HG03025 (cell line): ENCODE measurements around the gene EPHB4.
"Not testable (repeated sequence)": the region's sequence is repeated elsewhere in the genome, so short reads cannot be mapped to it uniquely, and the experiment has no call there.

Experiments used
- ATAC-seq: cut with Tn5 transposase; IDR thresholded peaks from one replicate; pipeline ENCODE4 v1.9.1; 2021; ENCODE audit warnings: mild to moderate bottlenecking, moderate library complexity; ENCODE audit not compliant: unreplicated experiment, low FRiP score

The EPHB4 gene

GRCh38 chr7:100854899-100855298 lies 27.6 kb upstream of the EPHB4 start:
- not testable (repeated sequence) for ATAC-seq

DNA sequence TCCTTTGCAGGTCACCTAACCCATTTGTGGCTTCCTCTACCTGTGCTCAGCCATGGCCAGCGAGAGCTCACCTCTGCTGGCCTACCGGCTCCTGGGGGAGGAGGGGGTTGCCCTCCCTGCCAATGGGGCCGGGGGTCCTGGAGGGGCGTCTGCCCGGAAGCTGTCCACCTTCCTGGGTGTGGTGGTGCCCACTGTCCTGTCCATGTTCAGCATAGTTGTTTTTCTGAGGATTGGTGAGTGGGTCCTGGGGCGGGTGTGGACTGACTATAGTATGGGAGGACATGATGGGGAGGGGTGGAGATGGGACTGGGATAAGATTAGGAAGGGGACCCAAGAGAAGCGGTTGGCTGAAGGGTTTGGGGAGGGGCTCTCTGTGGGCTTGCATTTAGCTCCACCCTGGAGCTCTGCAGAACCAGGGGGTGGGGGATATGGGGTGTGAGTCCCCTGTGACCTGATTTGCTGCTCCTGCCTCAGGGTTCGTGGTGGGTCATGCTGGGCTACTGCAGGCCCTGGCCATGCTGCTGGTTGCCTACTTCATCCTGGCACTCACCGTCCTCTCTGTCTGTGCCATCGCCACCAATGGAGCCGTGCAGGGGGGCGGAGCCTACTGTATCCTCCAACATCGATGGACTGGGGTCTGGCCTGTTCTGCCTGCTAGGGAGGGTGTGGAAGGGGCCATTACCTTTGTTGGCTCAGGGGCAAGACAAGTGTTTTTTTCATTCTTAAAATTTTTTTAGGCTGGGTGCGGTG lies 27.0 kb upstream of the EPHB4 start:
- no peak for ATAC-seq

DNA sequence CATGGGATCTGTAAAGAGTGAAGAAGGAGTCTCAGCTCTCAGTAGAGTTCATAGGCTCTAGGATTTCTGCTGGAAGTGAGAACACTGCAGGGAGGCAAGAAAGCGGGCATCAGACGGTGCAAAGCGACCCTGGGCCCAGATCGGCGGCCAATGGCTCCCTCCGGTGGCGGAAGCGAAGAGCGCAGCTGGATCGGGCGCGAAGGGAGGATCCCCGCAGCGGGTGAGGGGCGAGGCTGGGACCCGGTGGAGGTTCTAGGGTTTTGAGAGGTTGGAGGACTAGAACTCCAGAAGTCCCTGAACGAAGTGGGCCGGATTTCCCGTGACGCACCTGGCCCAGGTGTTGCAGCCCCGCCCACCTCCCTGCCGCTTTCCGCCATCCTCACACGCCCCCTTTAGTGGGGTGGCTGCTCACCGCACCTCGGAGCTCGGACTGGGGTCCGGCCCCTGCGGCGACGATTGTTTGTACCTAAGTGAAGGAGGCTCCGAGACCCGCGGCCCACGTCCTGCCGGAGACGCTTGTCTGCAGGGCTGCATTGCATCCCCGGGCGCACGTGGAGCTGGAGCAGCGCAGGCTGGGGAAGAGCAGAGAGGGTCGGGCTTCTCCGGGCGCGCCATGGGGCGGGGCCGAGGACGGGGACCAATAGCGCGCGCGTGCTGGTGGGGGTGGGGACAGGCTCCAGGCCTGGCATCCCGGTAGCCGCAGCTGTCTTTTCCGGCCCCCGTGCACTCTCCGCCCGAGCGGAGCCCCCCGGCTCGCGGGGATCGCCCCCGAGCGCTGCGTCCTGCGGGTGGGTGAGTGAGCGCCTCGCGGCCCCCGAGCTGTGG lies 24.9 kb upstream of the EPHB4 start, which contains the start of gene SLC12A9:
SLC12A9 (plus strand) TSS at position 666 of the 825 bp plus-strand sequence. CDS start 1,485 bp downstream, outside the sequence.
- ATAC-seq = peak; percentile 92

DNA sequence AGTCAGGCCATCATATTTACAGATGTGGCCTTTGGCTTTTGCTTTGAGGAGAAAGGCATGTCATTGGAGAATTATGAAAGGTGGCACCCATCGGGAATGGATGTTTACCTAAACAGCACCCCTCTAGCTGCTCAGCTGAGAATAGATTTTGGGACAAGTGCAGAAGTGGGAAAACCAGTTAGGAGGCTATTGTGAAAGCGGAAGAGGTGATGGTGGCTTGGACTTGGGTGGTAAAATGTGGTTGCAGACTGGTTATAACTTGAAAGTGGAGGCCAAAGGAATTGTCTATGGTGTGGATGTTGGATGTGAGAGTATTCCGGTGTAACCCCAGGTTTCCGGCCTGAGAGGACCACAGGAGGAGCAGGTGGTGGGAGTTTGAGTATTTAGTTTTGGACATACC lies 20.0 kb upstream of the EPHB4 start:
- no peak for ATAC-seq

DNA sequence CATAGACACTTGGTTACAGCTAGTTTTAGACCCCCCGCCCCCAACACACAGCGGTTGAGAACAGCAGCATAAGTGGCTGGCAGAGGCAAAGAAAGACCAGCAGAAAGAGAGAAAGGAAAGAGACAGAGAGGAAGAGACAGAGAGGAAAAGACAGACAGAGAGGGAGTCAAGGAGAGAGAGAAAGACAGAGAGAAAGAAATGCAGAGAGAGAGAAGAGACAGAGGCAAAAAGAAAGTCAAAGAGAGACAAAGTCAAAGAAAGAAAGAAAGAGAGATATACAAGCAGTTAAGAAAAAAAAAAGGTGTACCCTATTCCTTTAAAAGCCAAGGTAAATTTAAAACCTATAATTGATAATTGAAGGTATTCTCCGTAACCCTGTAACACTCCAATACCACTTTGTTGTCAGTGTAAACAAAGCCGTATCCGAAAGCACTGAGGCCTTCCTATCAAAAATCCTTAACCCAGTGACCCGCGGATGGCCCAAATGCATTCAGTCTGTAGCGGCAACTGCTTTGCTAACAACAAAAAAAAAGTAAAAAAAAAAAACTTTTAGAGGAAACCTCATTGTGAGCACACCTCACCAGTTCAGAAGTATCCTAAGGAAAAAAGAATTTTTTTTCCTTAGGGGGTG lies 13.3 kb upstream of the EPHB4 start:
- ATAC-seq = no peak

GRCh38 chr7:100839361-100839760 lies 12.0 kb upstream of the EPHB4 start:
- no peak for ATAC-seq

DNA sequence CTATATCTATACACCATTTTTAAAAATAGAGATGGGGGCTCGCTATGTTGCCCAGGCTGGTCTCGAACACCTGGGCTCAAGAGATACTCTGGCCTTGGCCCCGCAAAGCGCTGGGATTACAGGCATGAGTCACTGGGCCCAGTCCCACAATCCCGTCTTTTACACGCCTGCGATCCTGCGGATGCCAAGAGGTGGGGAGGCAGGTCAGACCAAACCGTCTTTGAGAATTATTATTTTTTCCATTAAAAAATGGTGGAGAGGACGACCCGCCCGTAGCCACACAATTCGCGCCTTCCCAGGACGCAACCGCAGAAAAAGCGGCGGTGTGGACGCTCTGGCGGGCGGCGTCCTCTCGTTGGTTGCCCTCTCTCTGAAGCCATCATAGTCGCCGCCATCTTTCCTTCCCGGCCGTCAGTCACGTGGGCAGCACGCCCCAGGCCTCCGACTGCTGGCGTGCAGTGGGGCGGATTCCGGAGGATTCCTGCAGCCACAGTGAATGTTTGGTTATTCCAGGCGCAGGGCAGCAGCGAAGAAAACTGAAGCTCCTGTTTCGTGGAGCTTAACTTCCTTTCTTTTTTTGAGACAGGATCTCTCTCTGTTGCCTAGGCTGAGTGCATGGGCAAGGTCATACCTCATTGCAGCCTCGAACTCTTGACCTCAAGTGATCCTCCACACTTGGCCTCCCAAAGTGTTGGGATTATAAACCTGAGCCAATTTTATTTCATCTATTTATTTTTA lies 9.9 kb upstream of the EPHB4 start:
- peak; percentile 66 for ATAC-seq

DNA sequence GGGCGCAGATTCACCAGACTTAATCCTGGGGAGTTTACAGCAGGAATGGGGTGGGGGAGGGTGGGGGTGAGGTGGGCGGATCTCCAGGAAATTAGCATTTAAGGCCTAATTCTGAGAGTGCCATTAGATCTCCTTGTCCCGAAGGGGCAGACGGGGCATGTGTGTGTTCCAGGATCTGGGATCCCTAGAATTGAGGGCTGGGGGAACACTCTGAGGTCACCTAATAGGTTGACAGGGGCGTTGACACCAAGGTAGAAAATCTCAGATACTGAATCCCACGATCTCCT lies 9.4 kb upstream of the EPHB4 start:
- no peak for ATAC-seq

- ATAC-seq = no peak
These were observed 8.8 kb upstream of the EPHB4 start for GRCh38 chr7:100835903-100836811.

GRCh38 chr7:100832281-100832633 lies 4.9 kb upstream of the EPHB4 start:
- ATAC-seq = no peak

GRCh38 chr7:100830396-100830795 lies 3.1 kb upstream of the EPHB4 start:
- ATAC-seq = no peak

DNA sequence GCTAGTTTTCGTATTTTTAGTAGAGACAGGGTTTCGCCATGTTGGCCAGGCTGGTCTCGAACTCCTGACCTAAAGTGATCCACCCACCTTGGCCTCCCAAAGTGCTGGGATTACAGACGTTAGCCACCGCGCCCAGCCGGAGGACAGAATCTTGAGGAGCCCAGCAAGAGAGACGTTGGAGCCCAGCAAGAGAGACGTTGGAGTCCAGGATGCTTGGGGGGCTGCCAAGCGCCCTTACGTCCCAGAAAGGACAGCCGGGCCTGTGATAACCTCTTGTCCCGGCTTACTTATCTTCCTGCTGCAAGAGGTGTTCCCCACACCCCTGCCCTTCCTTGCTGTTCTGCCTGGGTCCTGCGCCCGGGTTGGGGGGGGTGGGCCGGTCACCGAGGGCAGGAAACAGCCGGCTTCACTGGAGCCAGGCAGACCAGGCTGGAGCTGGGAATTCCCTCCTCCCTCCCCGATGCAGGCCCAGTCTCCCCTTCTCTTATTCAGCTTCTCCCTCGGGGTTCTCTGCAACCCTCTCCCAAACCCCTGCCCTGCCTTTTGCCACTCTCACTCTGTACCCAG lies 1.9 kb upstream of the EPHB4 start:
- no peak for ATAC-seq

GRCh38 chr7:100826514-100827329 lies 601 bp downstream of the EPHB4 start:
- ATAC-seq = no peak

DNA sequence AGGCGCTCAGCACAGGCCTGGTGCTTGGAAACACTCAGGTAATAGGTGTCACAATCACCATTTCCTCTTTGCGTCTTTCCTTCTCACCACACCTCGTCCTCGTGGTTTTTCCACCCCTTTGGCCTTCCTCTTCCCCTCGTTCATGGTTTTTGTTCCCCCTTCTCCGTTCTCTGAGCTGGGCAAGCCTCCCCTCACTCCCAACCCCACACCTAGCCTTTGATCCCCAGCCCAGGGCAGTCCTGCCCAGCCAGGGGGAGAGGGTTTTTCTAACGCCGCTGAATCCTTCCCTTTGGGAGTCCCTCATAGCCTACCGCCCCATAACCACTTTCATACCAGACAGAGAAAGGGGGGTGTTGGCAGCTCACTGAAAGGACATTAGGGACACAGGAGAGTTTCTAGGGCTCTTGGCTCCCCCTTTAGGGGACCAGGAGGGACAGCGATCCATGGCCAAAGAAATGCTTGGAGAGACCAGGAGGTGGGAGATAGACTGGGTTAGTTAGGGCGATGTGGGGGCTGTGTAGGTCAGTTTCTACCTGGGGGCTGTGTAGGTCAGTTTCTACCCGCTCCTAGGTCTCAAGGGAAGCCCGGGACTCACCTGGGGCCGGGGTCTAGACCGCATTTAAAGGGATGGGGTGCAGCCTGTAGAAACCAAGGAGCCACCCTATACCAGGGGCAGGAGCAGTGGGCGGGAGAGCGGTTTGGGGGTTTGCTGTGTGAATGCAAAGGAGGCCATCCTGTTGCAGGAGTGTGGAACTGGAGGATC lies 1.4 kb downstream of the EPHB4 start:
- no peak for ATAC-seq

GRCh38 chr7:100825215-100825671 lies 2.1 kb downstream of the EPHB4 start:
- no peak for ATAC-seq

DNA sequence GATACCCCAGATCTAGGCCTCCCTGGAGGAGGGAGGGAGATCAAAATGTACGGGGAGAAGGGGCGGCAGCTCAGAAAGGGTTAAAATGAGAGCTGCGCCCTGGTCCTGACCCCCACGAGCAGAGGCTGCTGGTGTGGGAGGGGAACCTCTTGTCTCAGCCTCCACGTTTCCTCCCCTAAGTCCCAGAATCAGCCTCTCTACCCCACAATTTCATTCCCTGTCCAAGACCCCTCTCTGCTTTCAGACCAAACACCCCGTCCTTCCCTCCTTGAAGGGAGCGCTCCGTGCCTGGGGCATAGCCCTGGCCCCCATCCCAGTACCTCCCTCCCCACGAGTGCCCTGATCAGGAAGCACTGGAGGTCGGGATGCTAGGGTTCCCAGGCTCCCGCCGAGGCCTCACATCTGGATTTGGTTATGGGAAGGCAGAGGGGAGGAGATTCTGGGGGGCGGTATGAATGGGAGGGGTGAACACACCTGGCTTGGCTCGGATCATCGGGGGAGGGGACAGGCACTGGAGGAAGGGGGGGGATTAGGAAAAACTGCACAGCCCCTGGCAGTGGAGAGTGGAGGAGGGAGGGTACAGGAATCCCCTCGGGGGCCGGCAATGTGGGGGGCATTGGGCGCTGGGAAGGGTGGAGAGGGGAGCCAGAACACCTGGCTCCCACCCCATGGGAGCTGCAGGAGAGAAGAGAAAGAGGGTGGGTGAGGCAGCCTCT lies 2.7 kb downstream of the EPHB4 start:
- ATAC-seq = no peak

DNA sequence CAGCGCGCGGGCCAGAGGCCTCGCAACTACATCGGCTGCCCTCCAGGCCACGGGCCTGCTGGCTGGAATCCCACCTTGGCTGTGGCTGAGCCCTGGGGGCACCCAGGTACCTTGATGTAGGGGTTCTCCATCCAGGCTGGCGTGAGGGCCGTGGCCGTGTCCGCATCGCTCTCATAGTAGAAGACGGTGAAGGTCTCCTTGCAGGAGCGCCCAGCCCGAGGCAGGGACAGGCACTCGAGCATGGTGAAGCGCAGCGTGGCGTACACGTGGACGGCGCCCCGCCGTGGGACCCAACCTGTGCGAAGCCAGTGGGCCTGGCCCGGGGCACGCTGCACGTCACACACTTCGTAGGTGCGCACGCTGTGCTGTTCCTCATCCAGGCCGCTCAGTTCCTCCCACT lies 3.8 kb downstream of the EPHB4 start:
- no peak for ATAC-seq
